ENCODE results near the gene TANGO6. TPM values are rescaled to one million over a fixed set of nuclear protein-coding genes. Genes with fewer than 3 reads are reported as not detected.

The TANGO6 gene
- total RNA-seq, 1 donor from 2014 or later: 23.0 TPM

GRCh38 chr16:68999114-68999513 is 155.8 kb downstream of the TANGO6 start:
- no peak for DNase-seq (ENCODE audit: low spot score)

GRCh38 chr16:69003500-69003899 is 160.2 kb downstream of the TANGO6 start:
- DNase-seq (ENCODE audit: low spot score): no peak

- DNase-seq (ENCODE audit: low spot score): no peak
These were observed 162.5 kb downstream of the TANGO6 start for GRCh38 chr16:69005641-69006355.

- DNase-seq (ENCODE audit: low spot score): no peak
These were observed 169.6 kb downstream of the TANGO6 start for GRCh38 chr16:69012906-69013305.

GRCh38 chr16:69013991-69014390 is 170.7 kb downstream of the TANGO6 start:
- no peak for DNase-seq (ENCODE audit: low spot score)

GRCh38 chr16:69014811-69015210 is 171.5 kb downstream of the TANGO6 start:
- DNase-seq (ENCODE audit: low spot score): no peak

- no peak for DNase-seq (ENCODE audit: low spot score)
These were observed 173.9 kb downstream of the TANGO6 start for GRCh38 chr16:69017036-69017783.

- no peak for DNase-seq (ENCODE audit: low spot score)
These were observed 176.5 kb downstream of the TANGO6 start for GRCh38 chr16:69019811-69020210.

GRCh38 chr16:69029121-69029520 is 185.8 kb downstream of the TANGO6 start:
- no peak for DNase-seq (ENCODE audit: low spot score)

- no peak for DNase-seq (ENCODE audit: low spot score)
These were observed 188.6 kb downstream of the TANGO6 start for GRCh38 chr16:69031877-69032301.

- no peak for DNase-seq (ENCODE audit: low spot score)
These were observed 190.0 kb downstream of the TANGO6 start for GRCh38 chr16:69033151-69033949.

- no peak for DNase-seq (ENCODE audit: low spot score)
These were observed 192.0 kb downstream of the TANGO6 start for GRCh38 chr16:69035375-69035774.

- no peak for DNase-seq (ENCODE audit: low spot score)
These were observed 193.2 kb downstream of the TANGO6 start for GRCh38 chr16:69036399-69037091.

GRCh38 chr16:69037373-69038160 is 194.2 kb downstream of the TANGO6 start:
- no peak for DNase-seq (ENCODE audit: low spot score)

GRCh38 chr16:69039333-69039941 is 196.1 kb downstream of the TANGO6 start:
- DNase-seq (ENCODE audit: low spot score): no peak

- DNase-seq (ENCODE audit: low spot score): no peak
These were observed 197.0 kb downstream of the TANGO6 start for GRCh38 chr16:69040144-69040909.

- DNase-seq (ENCODE audit: low spot score): no peak
These were observed 205.2 kb downstream of the TANGO6 start for GRCh38 chr16:69048328-69049120.

GRCh38 chr16:69049146-69049545 is 205.8 kb downstream of the TANGO6 start:
- no peak for DNase-seq (ENCODE audit: low spot score)
